HepG2 (cell line): ENCODE results near the gene CCBE1.

Experiments used
- ATF3 ChIP-seq: sonication (generic); formaldehyde crosslinking; IDR thresholded peaks from 2 replicates; pipeline ENCODE4 v1.4.0; 2020; ENCODE audit warnings: missing genetic modification reagents
- KDM1A ChIP-seq: IDR thresholded peaks from 2 replicates; pipeline ENCODE4 v1.6.1; 2016; ENCODE audit warnings: missing compliant biosample characterization
- POLR2AphosphoS5 ChIP-seq: IDR thresholded peaks from 2 replicates; pipeline ENCODE4 v1.6.1; 2012; ENCODE audit warnings: low read depth, low read length
- RXRB ChIP-seq: IDR thresholded peaks from 2 replicates; pipeline ENCODE4 v1.6.1; 2016; ENCODE audit warnings: borderline replicate concordance, missing genetic modification reagents, missing compliant biosample characterization
- SRF ChIP-seq: IDR thresholded peaks from 2 replicates; pipeline ENCODE4 v1.6.1; 2011; ENCODE audit warnings: mild to moderate bottlenecking, low read depth, low read length, moderate library complexity
- ZBTB26 ChIP-seq: IDR thresholded peaks from 2 replicates; pipeline ENCODE4 v1.6.1; 2016; ENCODE audit warnings: missing compliant biosample characterization, missing genetic modification reagents, borderline replicate concordance
- ZNF274 ChIP-seq: sonication (generic); formaldehyde crosslinking; IDR thresholded peaks from 2 replicates; pipeline ENCODE4 v1.5.1; 2020; ENCODE audit warnings: mild to moderate bottlenecking, missing genetic modification reagents

DNA sequence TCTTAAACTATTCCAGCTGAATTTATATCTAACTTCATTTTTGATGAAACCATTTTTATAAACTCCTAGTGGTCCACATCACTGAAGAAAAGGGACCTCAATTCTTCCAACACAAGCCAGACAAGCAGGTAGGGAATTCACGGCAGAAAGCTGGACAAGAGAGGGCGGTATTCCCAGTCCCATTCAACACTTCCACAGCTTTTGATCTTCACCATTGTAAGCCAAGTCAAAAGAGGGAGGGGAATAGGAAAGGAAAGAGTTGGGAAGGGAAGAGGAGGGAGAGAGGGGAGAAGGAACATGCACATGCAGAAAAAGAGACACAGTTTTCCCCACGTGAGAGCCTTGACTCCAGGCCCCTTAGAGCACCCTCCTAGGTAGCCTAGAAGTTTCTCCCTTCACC, 77.4 kb downstream of the CCBE1 start:
- TF ChIP-seq POLR2AphosphoS5 (no peak), ATF3 (CRISPR knock-in tag) (no peak), RXRB (CRISPR knock-in tag) (no peak), KDM1A (CRISPR knock-in tag) (no peak), ZBTB26 (CRISPR knock-in tag) (no peak), ZNF274 (CRISPR knock-in tag) (no peak), SRF (no peak)
